Measurements from ENCODE around the gene MAD2L1BP.

MAD2L1BP gene

GRCh38 chr6:43683708-43684455 is 48.2 kb downstream of the MAD2L1BP start:
- no peak for DNase-seq

DNA sequence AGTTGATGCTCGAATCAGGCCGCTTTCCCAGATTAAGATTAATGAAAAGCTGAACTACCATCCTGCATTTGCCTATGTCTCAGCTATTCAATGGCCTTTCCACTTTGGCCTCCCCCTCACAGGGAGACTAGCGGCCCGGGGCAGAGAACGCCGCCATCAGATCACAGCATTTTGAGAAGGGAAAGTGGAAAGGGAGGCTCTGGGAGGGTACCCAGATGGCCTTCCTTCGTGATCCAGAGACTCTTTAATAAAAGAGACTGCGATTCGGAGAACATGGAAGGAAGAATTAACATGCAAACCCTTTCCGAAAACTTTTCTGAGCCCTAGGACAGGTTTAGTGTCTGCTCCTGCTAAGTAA is 51.4 kb downstream of the MAD2L1BP start:
- no peak for DNase-seq

GRCh38 chr6:43687437-43688347 is 52.1 kb downstream of the MAD2L1BP start, which contains the start of gene MRPS18A:
MRPS18A (minus strand) TSS chr6:43687791; CDS start chr6:43687779, 12 bp downstream.
- peak; percentile 68 to 74 for DNase-seq

GRCh38 chr6:43689421-43689820 is 53.8 kb downstream of the MAD2L1BP start:
- no peak for DNase-seq
